GM12873 (cell line): Measurements from ENCODE around the gene MAST4.

Experiments
- TF ChIP-seq, protein P1 (sequence below): IDR thresholded peaks from 2 replicates; pipeline ENCODE4 v1.5.1; 2012; ENCODE audit warnings: low read depth, mild to moderate bottlenecking, moderate library complexity, low read length, control low read depth; ENCODE audit not compliant: insufficient read depth; ENCODE audit errors: missing control alignments

The MAST4 gene

DNA sequence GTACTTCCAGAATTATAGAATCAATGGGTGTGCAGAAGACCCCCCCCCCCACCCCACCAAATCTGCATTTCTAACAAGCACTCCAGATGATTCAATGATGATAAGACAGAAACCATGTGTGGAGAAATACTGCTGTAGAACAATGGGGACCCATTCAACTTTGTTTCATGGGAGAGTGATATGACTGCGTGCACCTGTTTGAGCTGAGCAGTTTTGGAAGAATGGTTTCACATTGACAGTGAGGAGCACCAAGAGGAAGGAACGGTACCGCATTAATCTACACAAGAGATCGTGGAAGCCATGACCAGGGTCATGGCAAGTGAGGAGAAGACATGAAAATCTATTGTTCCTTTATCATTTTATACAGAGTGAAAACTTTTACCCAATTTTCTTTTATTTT is 397.7 kb downstream of the MAST4 start:
- TF ChIP-seq, protein P1, sequence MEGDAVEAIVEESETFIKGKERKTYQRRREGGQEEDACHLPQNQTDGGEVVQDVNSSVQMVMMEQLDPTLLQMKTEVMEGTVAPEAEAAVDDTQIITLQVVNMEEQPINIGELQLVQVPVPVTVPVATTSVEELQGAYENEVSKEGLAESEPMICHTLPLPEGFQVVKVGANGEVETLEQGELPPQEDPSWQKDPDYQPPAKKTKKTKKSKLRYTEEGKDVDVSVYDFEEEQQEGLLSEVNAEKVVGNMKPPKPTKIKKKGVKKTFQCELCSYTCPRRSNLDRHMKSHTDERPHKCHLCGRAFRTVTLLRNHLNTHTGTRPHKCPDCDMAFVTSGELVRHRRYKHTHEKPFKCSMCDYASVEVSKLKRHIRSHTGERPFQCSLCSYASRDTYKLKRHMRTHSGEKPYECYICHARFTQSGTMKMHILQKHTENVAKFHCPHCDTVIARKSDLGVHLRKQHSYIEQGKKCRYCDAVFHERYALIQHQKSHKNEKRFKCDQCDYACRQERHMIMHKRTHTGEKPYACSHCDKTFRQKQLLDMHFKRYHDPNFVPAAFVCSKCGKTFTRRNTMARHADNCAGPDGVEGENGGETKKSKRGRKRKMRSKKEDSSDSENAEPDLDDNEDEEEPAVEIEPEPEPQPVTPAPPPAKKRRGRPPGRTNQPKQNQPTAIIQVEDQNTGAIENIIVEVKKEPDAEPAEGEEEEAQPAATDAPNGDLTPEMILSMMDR: no peak

DNA sequence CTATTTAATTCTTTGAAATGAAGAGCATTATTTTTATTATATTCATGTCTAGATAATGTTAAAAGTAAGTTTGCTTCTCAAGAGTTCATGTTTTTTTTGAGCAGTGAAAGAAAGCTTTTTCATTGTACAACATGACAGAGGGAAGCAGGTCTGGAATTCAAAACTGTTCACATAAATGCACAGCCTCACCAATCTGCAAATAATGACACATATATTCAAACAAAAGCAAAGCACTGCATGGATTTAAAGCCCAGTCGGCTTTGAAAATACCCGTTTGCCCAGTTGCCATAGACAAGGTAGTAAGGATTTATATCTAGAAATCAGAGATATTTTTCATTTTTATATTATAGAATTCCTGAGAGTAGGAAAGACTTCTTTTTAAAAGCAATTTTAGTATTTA is 398.6 kb downstream of the MAST4 start:
- TF ChIP-seq, protein P1: no peak

DNA sequence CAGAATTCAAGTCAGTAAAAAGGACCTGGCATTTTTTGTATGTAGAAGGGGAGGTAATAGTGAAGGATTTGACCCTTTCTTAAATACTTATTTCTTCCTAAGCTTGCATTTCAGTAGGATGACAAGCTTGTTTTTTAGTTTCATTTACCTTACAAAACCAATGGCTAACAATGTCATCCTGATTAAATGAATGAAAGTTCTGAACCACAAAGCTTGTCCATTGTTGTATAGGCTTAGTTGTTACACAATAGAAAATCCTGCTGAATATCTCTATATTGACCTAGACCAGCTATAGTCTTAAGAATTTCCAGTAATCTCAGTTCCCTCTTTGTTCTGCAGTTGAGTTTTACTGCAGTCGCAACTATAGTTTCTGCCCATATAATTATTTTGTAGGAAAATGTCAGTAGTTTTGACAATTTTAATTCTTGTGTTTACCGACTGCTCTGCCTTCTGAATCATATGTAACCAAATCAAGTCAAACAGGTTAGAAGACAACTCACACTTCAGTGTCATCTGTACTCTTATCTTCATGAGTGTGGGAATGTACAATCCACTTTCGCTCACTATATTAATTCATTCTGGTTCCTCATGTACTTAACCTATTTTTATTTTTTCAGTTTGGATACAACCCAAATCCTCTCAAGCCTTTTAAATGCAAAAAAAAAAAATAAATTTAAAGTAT is 404.7 kb downstream of the MAST4 start:
- TF ChIP-seq, protein P1: no peak

DNA sequence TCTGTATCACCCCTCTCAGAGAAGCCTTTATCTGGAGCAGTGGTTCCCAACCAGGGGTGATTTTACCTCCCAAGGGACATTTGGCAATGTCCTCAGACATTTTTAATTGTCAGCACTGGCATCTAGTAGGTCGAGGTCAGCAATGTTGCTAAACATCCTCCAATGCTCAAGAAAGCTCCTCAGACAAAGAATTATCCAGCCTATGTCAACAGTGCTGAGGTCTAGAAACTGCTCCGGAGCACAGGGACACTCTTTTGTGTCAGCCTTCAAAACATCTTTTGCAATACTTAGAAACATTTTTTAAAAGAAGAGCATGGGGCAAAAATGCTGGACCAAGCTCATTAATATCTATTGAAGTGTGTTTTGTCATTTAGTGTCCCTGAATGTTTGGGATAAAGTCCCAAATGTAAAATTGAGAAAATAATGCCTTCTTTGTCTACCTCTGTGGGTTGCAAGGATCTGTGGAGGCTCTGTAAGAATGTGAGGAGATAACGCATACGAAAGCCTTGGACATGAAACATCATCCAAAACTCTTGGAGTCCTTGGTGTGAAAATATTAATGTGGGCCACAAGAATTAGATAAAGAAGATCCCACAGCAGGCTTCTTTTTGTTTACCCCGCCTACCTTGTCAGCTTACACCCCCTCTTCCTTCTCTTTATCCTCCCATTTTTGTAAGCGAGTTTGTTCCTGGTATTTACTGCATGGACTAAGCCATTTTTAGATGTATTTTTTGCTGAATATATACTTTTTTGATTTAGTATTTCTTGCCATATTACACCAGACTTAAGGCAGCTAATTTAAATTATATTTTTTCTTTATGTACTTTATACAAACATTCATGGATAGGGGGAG is 406.9 kb downstream of the MAST4 start:
- TF ChIP-seq, protein P1: no peak

DNA sequence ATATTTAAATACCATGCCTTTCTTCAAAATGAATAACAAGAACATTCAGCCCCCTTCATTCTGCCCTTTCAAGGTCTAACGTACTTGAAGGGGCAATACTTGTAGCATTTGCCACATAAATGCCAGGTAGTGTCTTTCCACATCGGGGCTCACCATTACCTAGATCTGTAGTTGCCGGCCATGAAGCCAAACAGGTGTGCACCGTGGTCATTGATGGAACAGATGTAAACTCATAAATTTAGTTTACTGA is 407.4 kb downstream of the MAST4 start:
- TF ChIP-seq, protein P1: no peak

DNA sequence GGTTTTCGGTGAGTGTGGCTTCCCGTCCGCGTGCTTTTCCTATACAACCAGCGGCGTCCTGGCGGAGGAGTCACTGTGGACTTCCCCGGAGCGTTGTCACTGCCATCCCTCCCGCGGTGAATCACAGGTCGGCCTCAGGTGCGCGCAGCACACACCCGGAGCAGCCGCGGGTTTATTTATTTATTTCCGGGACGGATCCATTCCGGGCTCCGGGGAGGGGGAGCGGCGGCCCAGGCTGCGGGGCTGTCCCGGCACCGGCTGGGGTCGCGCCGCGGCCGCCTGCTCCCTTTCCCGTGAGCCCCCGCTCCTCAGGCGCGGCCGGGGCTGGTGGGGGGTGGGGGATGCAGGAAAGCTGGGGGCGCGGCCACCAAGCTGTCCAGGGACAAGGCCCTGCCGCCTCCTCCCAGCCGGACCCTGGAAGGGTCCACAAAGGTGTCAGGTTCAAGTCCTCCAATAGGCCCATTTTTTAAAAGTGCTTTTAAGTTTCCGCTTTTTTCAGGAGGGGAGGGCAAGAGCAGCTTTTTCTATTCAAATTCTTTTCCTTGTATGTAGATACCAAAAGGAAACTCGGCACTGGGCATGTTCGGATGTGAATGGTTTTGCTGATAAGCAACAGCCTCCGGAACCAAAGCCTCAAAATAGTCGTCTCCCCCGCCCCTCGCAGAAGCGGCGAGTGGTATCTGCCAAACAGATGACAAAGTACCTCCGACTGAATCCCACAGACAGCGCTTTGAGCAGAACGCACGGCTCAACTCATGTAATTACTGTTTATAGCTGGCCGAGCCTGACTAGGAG is 407.9 kb downstream of the MAST4 start:
- TF ChIP-seq, protein P1: no peak
